HepG2 (cell line): Measurements from ENCODE around the gene RSAD2. TPM values are rescaled to one million over a fixed set of nuclear protein-coding genes. Genes with fewer than 3 reads are reported as not detected.

Experiments used
- CEBPB ChIP-seq: IDR thresholded peaks from 2 replicates; pipeline ENCODE4 v1.6.1; 2011; ENCODE audit warnings: low read depth, low read length, improper control_type of control experiment, borderline replicate concordance
- CREM ChIP-seq, 2 experiments: sonication (generic) in 1 of 2; formaldehyde crosslinking in 1 of 2; IDR thresholded peaks; 2 replicates each; pipeline versions ENCODE4 v1.4.0 to v1.6.1; 2016 to 2020; ENCODE audit warnings: antibody characterized with exemption in 1 of 2, mild to moderate bottlenecking in 1 of 2, missing genetic modification reagents in 1 of 2
- EEA1 ChIP-seq: sonication (generic); formaldehyde crosslinking; IDR thresholded peaks from 2 replicates; pipeline ENCODE4 v1.5.1; 2020; ENCODE audit warnings: mild to moderate bottlenecking, missing genetic modification reagents, borderline replicate concordance
- EP300 ChIP-seq, 3 experiments: sonication (generic) in 1 of 3; formaldehyde crosslinking in 1 of 3; IDR thresholded peaks; 2 replicates each; pipeline versions ENCODE4 v1.5.1 to v1.6.1; 2011 to 2020; ENCODE audit warnings: low read depth in 2 of 3, low read length in 2 of 3, borderline replicate concordance in 1 of 3, improper control_type of control experiment in 1 of 3, mild to moderate bottlenecking in 1 of 3, missing genetic modification reagents in 1 of 3, moderate library complexity in 1 of 3
- FOXA1 ChIP-seq, 2 experiments: fragments of 450-650 bp in 1 of 2; sonication (generic) in 1 of 2; formaldehyde crosslinking in 1 of 2; IDR thresholded peaks; 2 replicates each; pipeline versions ENCODE4 v1.4.0 to v1.6.1; 2016 to 2020; ENCODE audit warnings: missing genetic modification reagents in 1 of 2
- FOXK1 ChIP-seq: sonication (generic); formaldehyde crosslinking; IDR thresholded peaks from 2 replicates; pipeline ENCODE4 v1.4.0; 2020; ENCODE audit warnings: low read depth, missing genetic modification reagents, borderline replicate concordance
- FOXK2 ChIP-seq: fragments of 450-650 bp; IDR thresholded peaks from 2 replicates; pipeline ENCODE4 v1.6.1; 2016
- MAX ChIP-seq: IDR thresholded peaks from 2 replicates; pipeline ENCODE4 v1.6.1; 2012; ENCODE audit warnings: inconsistent platforms
- NCOA2 ChIP-seq: sonication (generic); formaldehyde crosslinking; IDR thresholded peaks from 2 replicates; pipeline ENCODE4 v1.8.0; 2022; ENCODE audit warnings: inconsistent platforms
- RXRB ChIP-seq: IDR thresholded peaks from 2 replicates; pipeline ENCODE4 v1.6.1; 2016; ENCODE audit warnings: borderline replicate concordance, missing genetic modification reagents, missing compliant biosample characterization
- SMARCE1 ChIP-seq: fragments of 450-650 bp; IDR thresholded peaks from 2 replicates; pipeline ENCODE4 v1.6.1; 2017; ENCODE audit warnings: borderline replicate concordance
- STAG1 ChIP-seq: sonication (generic); formaldehyde crosslinking; IDR thresholded peaks from 2 replicates; pipeline ENCODE4 v1.4.0; 2020; ENCODE audit warnings: missing genetic modification reagents
- SYNCRIP ChIP-seq: fragments of 200-400 bp; formaldehyde crosslinking; IDR thresholded peaks from 2 replicates; pipeline ENCODE4 v1.6.1; 2018; ENCODE audit warnings: mild to moderate bottlenecking, low read depth, low read length; ENCODE audit not compliant: insufficient read depth
- TBL1XR1 ChIP-seq: fragments of 150-350 bp; IDR thresholded peaks from 2 replicates; pipeline ENCODE4 v1.6.1; 2014; ENCODE audit warnings: borderline replicate concordance, low read length; ENCODE audit not compliant: partially characterized antibody
- TFDP1 ChIP-seq: IDR thresholded peaks from 2 replicates; pipeline ENCODE4 v1.6.1; 2016; ENCODE audit warnings: missing compliant biosample characterization, missing genetic modification reagents, borderline replicate concordance
- TFDP2 ChIP-seq: sonication (generic); formaldehyde crosslinking; IDR thresholded peaks from 2 replicates; pipeline ENCODE4 v1.4.0; 2020; ENCODE audit warnings: missing genetic modification reagents
- ZNF205 ChIP-seq: IDR thresholded peaks from 2 replicates; pipeline ENCODE4 v1.6.1; 2018; ENCODE audit warnings: missing biosample characterization, missing genetic modification reagents
- ZNF274 ChIP-seq: sonication (generic); formaldehyde crosslinking; IDR thresholded peaks from 2 replicates; pipeline ENCODE4 v1.5.1; 2020; ENCODE audit warnings: mild to moderate bottlenecking, missing genetic modification reagents
- polyA plus RNA-seq, 8 experiments: library from polyadenylated mRNA; depleted of rRNA in 3 of 8; stranded (reverse) in 7 of 8; unstranded in 1 of 8; fragments of >200 nt; fragmentation: Illumina TruSeq in 4 of 8; extraction: Trizol in 4 of 8; gene quantifications; 2 replicates each; pipeline versions ENCODE4 v1.2.1 to v1.2.3, GENCODE V29; 2011 to 2016; ENCODE audit warnings: low read depth in 4 of 8, missing spikeins in 1 of 8, mixed read lengths in 1 of 8; ENCODE audit not compliant: insufficient read depth in 1 of 8
- total RNA-seq, 5 experiments: library from RNA; depleted of rRNA; stranded (reverse); fragments of >200 nt; fragmentation: Illumina TruSeq; extraction: Trizol; gene quantifications; 2 replicates each; pipeline ENCODE4 v1.2.3, GENCODE V29; 2016; ENCODE audit warnings: low read depth in 1 of 5
- TF ChIP-seq, protein P1 (sequence below): sonication (generic); formaldehyde crosslinking; IDR thresholded peaks from 2 replicates; pipeline ENCODE4 v1.8.0; 2022; ENCODE audit warnings: missing genetic modification reagents, mild to moderate bottlenecking, moderate library complexity, borderline replicate concordance
- TF ChIP-seq, protein P2 (sequence below): sonication (generic); formaldehyde crosslinking; IDR thresholded peaks from 2 replicates; pipeline ENCODE4 v1.5.0; 2020; ENCODE audit warnings: missing genetic modification reagents
- TF ChIP-seq, protein P3 (sequence below): sonication (generic); formaldehyde crosslinking; IDR thresholded peaks from 2 replicates; pipeline ENCODE4 v1.4.0; 2020; ENCODE audit warnings: missing genetic modification reagents

The RSAD2 gene
- total and polyA plus RNA-seq, 2 of the 13 experiments (the other 11 are each of a cell fraction or from before 2014, with no cell fraction given), result 0.11 TPM; not detected in 1

- TF ChIP-seq, protein P1, sequence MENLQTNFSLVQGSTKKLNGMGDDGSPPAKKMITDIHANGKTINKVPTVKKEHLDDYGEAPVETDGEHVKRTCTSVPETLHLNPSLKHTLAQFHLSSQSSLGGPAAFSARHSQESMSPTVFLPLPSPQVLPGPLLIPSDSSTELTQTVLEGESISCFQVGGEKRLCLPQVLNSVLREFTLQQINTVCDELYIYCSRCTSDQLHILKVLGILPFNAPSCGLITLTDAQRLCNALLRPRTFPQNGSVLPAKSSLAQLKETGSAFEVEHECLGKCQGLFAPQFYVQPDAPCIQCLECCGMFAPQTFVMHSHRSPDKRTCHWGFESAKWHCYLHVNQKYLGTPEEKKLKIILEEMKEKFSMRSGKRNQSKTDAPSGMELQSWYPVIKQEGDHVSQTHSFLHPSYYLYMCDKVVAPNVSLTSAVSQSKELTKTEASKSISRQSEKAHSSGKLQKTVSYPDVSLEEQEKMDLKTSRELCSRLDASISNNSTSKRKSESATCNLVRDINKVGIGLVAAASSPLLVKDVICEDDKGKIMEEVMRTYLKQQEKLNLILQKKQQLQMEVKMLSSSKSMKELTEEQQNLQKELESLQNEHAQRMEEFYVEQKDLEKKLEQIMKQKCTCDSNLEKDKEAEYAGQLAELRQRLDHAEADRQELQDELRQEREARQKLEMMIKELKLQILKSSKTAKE (CRISPR knock-in tag), result 0 out of 2 replicates have a peak, but pooled peaks have one; percentile 27
- peak; percentile 34 for TF ChIP-seq STAG1 (CRISPR knock-in tag)
- TF ChIP-seq NCOA2 (CRISPR knock-in tag), result peak; percentile 46; the same call in 1 of the 2 replicates
- 0 out of 2 replicates have a peak, but pooled peaks have one; percentile 20 for TF ChIP-seq MAX
- TF ChIP-seq TBL1XR1, result peak; percentile 97
- TF ChIP-seq SMARCE1, result no peak
- no peak for TF ChIP-seq FOXA1 (IDR thresholded peaks at IDR 0.05)
- peak; percentile 56 for TF ChIP-seq FOXA1 (CRISPR knock-in tag; IDR thresholded peaks at IDR 0.05)
- TF ChIP-seq ZNF274 (CRISPR knock-in tag), result no peak
- 0 out of 2 replicates have a peak, but pooled peaks have one; percentile 18 for TF ChIP-seq TFDP2 (CRISPR knock-in tag)
- TF ChIP-seq FOXK1, result peak; percentile 84; the same call in 1 of the 2 replicates
- peak in 1 of 2 experiments; percentile 46; a peak in 1 of 4 replicates for TF ChIP-seq EP300 (IDR thresholded peaks at IDR 0.05; ENCODE audit: low read depth in 2 of 2, low read length in 2 of 2)
- TF ChIP-seq EP300 (CRISPR knock-in tag; IDR thresholded peaks at IDR 0.05; ENCODE audit: borderline replicate concordance), result no peak
- no peak for TF ChIP-seq ZNF205 (CRISPR knock-in tag)
- TF ChIP-seq RXRB, result peak; percentile 71
- TF ChIP-seq SYNCRIP, result no peak
- TF ChIP-seq, protein P2, sequence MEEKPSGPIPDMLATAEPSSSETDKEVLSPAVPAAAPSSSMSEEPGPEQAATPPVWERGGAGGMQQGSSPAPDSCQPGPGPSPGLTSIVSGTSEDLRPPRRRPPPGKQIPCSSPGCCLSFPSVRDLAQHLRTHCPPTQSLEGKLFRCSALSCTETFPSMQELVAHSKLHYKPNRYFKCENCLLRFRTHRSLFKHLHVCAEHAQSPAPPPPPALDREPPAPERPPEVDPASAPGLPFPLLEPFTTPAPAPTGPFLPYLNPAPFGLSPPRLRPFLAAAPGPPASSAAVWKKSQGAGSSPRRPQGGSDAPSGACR, result no peak
- TF ChIP-seq TFDP1, result no peak
- peak; percentile 55; the same call in 1 of the 2 replicates for TF ChIP-seq EEA1 (CRISPR knock-in tag)
- peak; percentile 87; the same call in 1 of the 2 replicates for TF ChIP-seq FOXK2
- peak; percentile 61; the same call in 1 of the 2 replicates for TF ChIP-seq CEBPB
- TF ChIP-seq, protein P3, sequence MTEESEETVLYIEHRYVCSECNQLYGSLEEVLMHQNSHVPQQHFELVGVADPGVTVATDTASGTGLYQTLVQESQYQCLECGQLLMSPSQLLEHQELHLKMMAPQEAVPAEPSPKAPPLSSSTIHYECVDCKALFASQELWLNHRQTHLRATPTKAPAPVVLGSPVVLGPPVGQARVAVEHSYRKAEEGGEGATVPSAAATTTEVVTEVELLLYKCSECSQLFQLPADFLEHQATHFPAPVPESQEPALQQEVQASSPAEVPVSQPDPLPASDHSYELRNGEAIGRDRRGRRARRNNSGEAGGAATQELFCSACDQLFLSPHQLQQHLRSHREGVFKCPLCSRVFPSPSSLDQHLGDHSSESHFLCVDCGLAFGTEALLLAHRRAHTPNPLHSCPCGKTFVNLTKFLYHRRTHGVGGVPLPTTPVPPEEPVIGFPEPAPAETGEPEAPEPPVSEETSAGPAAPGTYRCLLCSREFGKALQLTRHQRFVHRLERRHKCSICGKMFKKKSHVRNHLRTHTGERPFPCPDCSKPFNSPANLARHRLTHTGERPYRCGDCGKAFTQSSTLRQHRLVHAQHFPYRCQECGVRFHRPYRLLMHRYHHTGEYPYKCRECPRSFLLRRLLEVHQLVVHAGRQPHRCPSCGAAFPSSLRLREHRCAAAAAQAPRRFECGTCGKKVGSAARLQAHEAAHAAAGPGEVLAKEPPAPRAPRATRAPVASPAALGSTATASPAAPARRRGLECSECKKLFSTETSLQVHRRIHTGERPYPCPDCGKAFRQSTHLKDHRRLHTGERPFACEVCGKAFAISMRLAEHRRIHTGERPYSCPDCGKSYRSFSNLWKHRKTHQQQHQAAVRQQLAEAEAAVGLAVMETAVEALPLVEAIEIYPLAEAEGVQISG (CRISPR knock-in tag), result no peak
- peak; percentile 57; the same call in 1 of the 2 replicates for TF ChIP-seq CREM (IDR thresholded peaks at IDR 0.05)
- no peak for TF ChIP-seq CREM (CRISPR knock-in tag; IDR thresholded peaks at IDR 0.05)
Measured at GRCh38 chr2:6922201-6922656, 44.7 kb downstream of the RSAD2 start (continued).
